Measurements from ENCODE around the gene SLC39A8.
"Not testable (repeated sequence)": the region's sequence is repeated elsewhere in the genome, so short reads cannot be mapped to it uniquely, and the experiment has no call there.

The SLC39A8 gene

GRCh38 chr4:102358128-102358527 lies 12.8 kb upstream of the SLC39A8 start:
- H3K14ac ChIP-seq (ENCODE audit: low read length): no peak overlapping the region
- no peak overlapping the region for H2AK5ac ChIP-seq (ENCODE audit: low read length)
- no peaks in the 10 kb centered on the region for H3K9me3 ChIP-seq (ENCODE audit: insufficient read depth, low read depth, low read length)
- H3K4me1 ChIP-seq (ENCODE audit: control insufficient read depth in 1 of 2, insufficient read depth in 2 of 2, low read length in 2 of 2): peaks cover 3 to 6% of the 10 kb centered on the region in 2 experiments
- H3K4me3 ChIP-seq (ENCODE audit: low read depth, low read length): no peak overlapping the region
- DNase-seq: no peak
- H4K91ac ChIP-seq (ENCODE audit: low read depth, low read length): no peak overlapping the region
- no peak overlapping the region for H2BK120ac ChIP-seq (ENCODE audit: insufficient read depth, low read length, poor library complexity)
- H3K36me3 ChIP-seq (ENCODE audit: control insufficient read depth in 1 of 2, insufficient read depth in 2 of 2, low read length in 2 of 2): no peaks in the 10 kb centered on the region
- no peaks in the 10 kb centered on the region for H3K27me3 ChIP-seq (ENCODE audit: insufficient read depth, low read length)
- no CpG with 5 or more reads among the region's 3 CpGs for WGBS (ENCODE audit: extremely low coverage, insufficient coverage, insufficient read length)
- H2AFZ ChIP-seq (ENCODE audit: insufficient read depth, low read length, poor library complexity): no peak overlapping the region
- H4K8ac ChIP-seq (ENCODE audit: low read depth, low read length): no peak overlapping the region
- H3K4ac ChIP-seq (ENCODE audit: low read depth, low read length): no peak overlapping the region
- no peak overlapping the region for H2BK12ac ChIP-seq (ENCODE audit: low read length)
- H2BK5ac ChIP-seq (ENCODE audit: low read depth, low read length, poor library complexity): no peak overlapping the region
- H3K79me1 ChIP-seq (ENCODE audit: low read length): no peaks in the 10 kb centered on the region
- no peak overlapping the region for H3K18ac ChIP-seq (ENCODE audit: low read length)
- H3K27ac ChIP-seq (ENCODE audit: low read depth, low read length): no peak overlapping the region
- no peaks in the 10 kb centered on the region for H3K79me2 ChIP-seq (ENCODE audit: control insufficient read depth, insufficient read depth, low read length, poor library complexity)
- H3K9ac ChIP-seq (ENCODE audit: low read length): no peak overlapping the region
- H3K23ac ChIP-seq (ENCODE audit: low read length): no peak overlapping the region
- no peak overlapping the region for H3K4me2 ChIP-seq (ENCODE audit: low read length)
- H4K12ac ChIP-seq (ENCODE audit: low read depth, low read length): no peak overlapping the region

DNA sequence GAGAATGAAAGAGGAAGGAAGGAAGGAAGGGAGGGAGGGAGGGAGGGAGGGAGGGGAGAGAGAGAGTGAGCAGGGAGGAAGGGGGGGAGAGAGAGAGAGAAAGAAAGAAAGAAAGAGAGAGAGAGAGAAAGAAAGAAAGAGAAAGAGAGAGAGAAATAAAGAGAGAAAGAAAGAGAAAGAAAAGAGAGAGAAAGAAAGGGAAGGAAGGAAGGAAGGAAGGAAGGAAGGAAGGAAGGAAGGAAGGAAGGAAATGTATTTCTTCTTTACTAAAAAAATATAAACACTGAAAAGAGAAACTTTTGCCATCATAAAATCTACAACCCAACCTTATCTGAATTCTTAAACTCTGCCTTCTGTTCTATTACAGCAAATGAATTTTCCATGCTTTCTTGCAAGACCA lies 12.4 kb upstream of the SLC39A8 start:
- not testable (repeated sequence) for H3K9me3 ChIP-seq (ENCODE audit: insufficient read depth, low read depth, low read length); H4K12ac ChIP-seq (ENCODE audit: low read depth, low read length); H3K27ac ChIP-seq (ENCODE audit: low read depth, low read length); H3K4me3 ChIP-seq (ENCODE audit: low read depth, low read length); H3K27me3 ChIP-seq (ENCODE audit: insufficient read depth, low read length); H2BK120ac ChIP-seq (ENCODE audit: insufficient read depth, low read length, poor library complexity); DNase-seq; H3K79me1 ChIP-seq (ENCODE audit: low read length); H2AFZ ChIP-seq (ENCODE audit: insufficient read depth, low read length, poor library complexity); H3K4me1 ChIP-seq (ENCODE audit: control insufficient read depth in 1 of 2, insufficient read depth in 2 of 2, low read length in 2 of 2); H2AK5ac ChIP-seq (ENCODE audit: low read length); H2BK12ac ChIP-seq (ENCODE audit: low read length); H3K23ac ChIP-seq (ENCODE audit: low read length); H3K36me3 ChIP-seq (ENCODE audit: control insufficient read depth in 1 of 2, insufficient read depth in 2 of 2, low read length in 2 of 2); H3K18ac ChIP-seq (ENCODE audit: low read length); H3K79me2 ChIP-seq (ENCODE audit: control insufficient read depth, insufficient read depth, low read length, poor library complexity); H3K4me2 ChIP-seq (ENCODE audit: low read length); H3K4ac ChIP-seq (ENCODE audit: low read depth, low read length); H3K14ac ChIP-seq (ENCODE audit: low read length); H4K8ac ChIP-seq (ENCODE audit: low read depth, low read length); H3K9ac ChIP-seq (ENCODE audit: low read length); H2BK5ac ChIP-seq (ENCODE audit: low read depth, low read length, poor library complexity); H4K91ac ChIP-seq (ENCODE audit: low read depth, low read length)

- Histone ChIP-seq H3K4ac (ENCODE audit: low read depth, low read length) (no peak overlapping the region), H4K91ac (ENCODE audit: low read depth, low read length) (no peak overlapping the region), H3K4me1 (ENCODE audit: control insufficient read depth in 1 of 2, insufficient read depth in 2 of 2, low read length in 2 of 2) (peaks cover 3 to 6% of the 10 kb centered on the region in 2 experiments), H2AFZ (ENCODE audit: insufficient read depth, low read length, poor library complexity) (no peak overlapping the region), H4K8ac (ENCODE audit: low read depth, low read length) (no peak overlapping the region), H3K18ac (ENCODE audit: low read length) (no peak overlapping the region), H2BK5ac (ENCODE audit: low read depth, low read length, poor library complexity) (no peak overlapping the region), H3K23ac (ENCODE audit: low read length) (no peak overlapping the region), H3K9me3 (ENCODE audit: insufficient read depth, low read depth, low read length) (no peaks in the 10 kb centered on the region), H3K36me3 (ENCODE audit: control insufficient read depth in 1 of 2, insufficient read depth in 2 of 2, low read length in 2 of 2) (no peaks in the 10 kb centered on the region), H3K9ac (ENCODE audit: low read length) (no peak overlapping the region), H3K14ac (ENCODE audit: low read length) (no peak overlapping the region), H2AK5ac (ENCODE audit: low read length) (no peak overlapping the region), H4K12ac (ENCODE audit: low read depth, low read length) (no peak overlapping the region), H3K79me2 (ENCODE audit: control insufficient read depth, insufficient read depth, low read length, poor library complexity) (no peaks in the 10 kb centered on the region), H3K27me3 (ENCODE audit: insufficient read depth, low read length) (no peaks in the 10 kb centered on the region), H2BK12ac (ENCODE audit: low read length) (no peak overlapping the region), H3K4me2 (ENCODE audit: low read length) (no peak overlapping the region), H3K79me1 (ENCODE audit: low read length) (no peaks in the 10 kb centered on the region), H3K4me3 (ENCODE audit: low read depth, low read length) (no peak overlapping the region), H2BK120ac (ENCODE audit: insufficient read depth, low read length, poor library complexity) (no peak overlapping the region), H3K27ac (ENCODE audit: low read depth, low read length) (no peak overlapping the region)
- no peak for DNase-seq
- no CpG with 5 or more reads among the region's 3 CpGs for WGBS (ENCODE audit: extremely low coverage, insufficient coverage, insufficient read length)
Measured at GRCh38 chr4:102356562-102357202, 11.4 kb upstream of the SLC39A8 start.

DNA sequence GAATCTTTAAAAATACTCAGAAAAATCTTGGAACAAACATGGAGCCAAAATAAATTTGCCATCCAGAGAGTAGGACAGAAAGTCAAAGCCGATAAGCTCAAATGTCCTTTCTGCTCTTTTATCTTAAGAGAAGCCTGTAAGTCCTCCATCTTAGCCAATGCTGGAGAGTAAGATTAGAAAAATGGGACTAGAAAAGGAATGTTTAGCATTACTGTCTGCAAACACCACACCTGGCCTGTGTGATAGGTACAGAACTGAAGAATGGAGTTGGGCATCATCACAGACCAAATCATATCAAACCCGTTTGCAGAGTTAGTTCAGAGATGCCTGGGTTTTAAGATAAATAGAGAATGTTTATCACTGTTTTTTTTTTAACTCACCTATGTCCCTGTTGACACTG lies 10.5 kb upstream of the SLC39A8 start:
- no peak overlapping the region for H2AFZ ChIP-seq (ENCODE audit: insufficient read depth, low read length, poor library complexity)
- no peak overlapping the region for H2BK5ac ChIP-seq (ENCODE audit: low read depth, low read length, poor library complexity)
- no peaks in the 10 kb centered on the region for H3K36me3 ChIP-seq (ENCODE audit: control insufficient read depth in 1 of 2, insufficient read depth in 2 of 2, low read length in 2 of 2)
- H4K8ac ChIP-seq (ENCODE audit: low read depth, low read length): no peak overlapping the region
- H3K4me3 ChIP-seq (ENCODE audit: low read depth, low read length): no peak overlapping the region
- H3K18ac ChIP-seq (ENCODE audit: low read length): no peak overlapping the region
- no peak overlapping the region for H3K4me2 ChIP-seq (ENCODE audit: low read length)
- no peak overlapping the region for H3K23ac ChIP-seq (ENCODE audit: low read length)
- no peak overlapping the region for H2BK12ac ChIP-seq (ENCODE audit: low read length)
- no peaks in the 10 kb centered on the region for H3K4me1 ChIP-seq (ENCODE audit: control insufficient read depth in 1 of 2, insufficient read depth in 2 of 2, low read length in 2 of 2)
- H3K9me3 ChIP-seq (ENCODE audit: insufficient read depth, low read depth, low read length): no peaks in the 10 kb centered on the region
- H4K91ac ChIP-seq (ENCODE audit: low read depth, low read length): no peak overlapping the region
- no peak overlapping the region for H4K12ac ChIP-seq (ENCODE audit: low read depth, low read length)
- no peaks in the 10 kb centered on the region for H3K79me1 ChIP-seq (ENCODE audit: low read length)
- no peak overlapping the region for H2BK120ac ChIP-seq (ENCODE audit: insufficient read depth, low read length, poor library complexity)
- no peak for DNase-seq
- H3K27ac ChIP-seq (ENCODE audit: low read depth, low read length): no peak overlapping the region
- no peak overlapping the region for H3K14ac ChIP-seq (ENCODE audit: low read length)
- no peak overlapping the region for H2AK5ac ChIP-seq (ENCODE audit: low read length)
- no CpG with 5 or more reads among the region's 2 CpGs for WGBS (ENCODE audit: extremely low coverage, insufficient coverage, insufficient read length)
- H3K27me3 ChIP-seq (ENCODE audit: insufficient read depth, low read length): no peaks in the 10 kb centered on the region
- H3K79me2 ChIP-seq (ENCODE audit: control insufficient read depth, insufficient read depth, low read length, poor library complexity): no peaks in the 10 kb centered on the region
- no peak overlapping the region for H3K9ac ChIP-seq (ENCODE audit: low read length)
- H3K4ac ChIP-seq (ENCODE audit: low read depth, low read length): no peak overlapping the region
